ENCODE results near the gene PIRT.
A peak's percentile ranks its signal among the peaks of the same experiment; 100 is the strongest.

PIRT gene

GRCh38 chr17:10815319-10815718 is 22.6 kb downstream of the PIRT start:
- DNase-seq = no peak

GRCh38 chr17:10814075-10814474 is 23.8 kb downstream of the PIRT start:
- no peak for DNase-seq

- DNase-seq = no peak
These were observed 25.2 kb downstream of the PIRT start for GRCh38 chr17:10812674-10813073.

GRCh38 chr17:10809605-10810004 is 28.3 kb downstream of the PIRT start:
- DNase-seq = no peak

GRCh38 chr17:10807704-10808128 is 30.2 kb downstream of the PIRT start:
- DNase-seq = no peak

- no peak for DNase-seq
These were observed 31.2 kb downstream of the PIRT start for GRCh38 chr17:10806545-10807262.

GRCh38 chr17:10805911-10806310 is 32.0 kb downstream of the PIRT start:
- no peak for DNase-seq

GRCh38 chr17:10804546-10804945 is 33.3 kb downstream of the PIRT start:
- no peak for DNase-seq

GRCh38 chr17:10803830-10804475 is 33.9 kb downstream of the PIRT start, which contains the start of gene TMEM238L:
Gene TMEM238L (minus strand): TSS chr17:10804099. CDS start chr17:10803963, 136 bp downstream.
- DNase-seq = no peak

GRCh38 chr17:10803350-10803749 is 34.5 kb downstream of the PIRT start:
- DNase-seq = no peak

GRCh38 chr17:10802496-10803284 is 35.2 kb downstream of the PIRT start:
- DNase-seq = no peak

GRCh38 chr17:10799407-10799806 is 38.5 kb downstream of the PIRT start:
- no peak for DNase-seq

GRCh38 chr17:10798910-10799309 is 39.0 kb downstream of the PIRT start:
- no peak for DNase-seq

GRCh38 chr17:10798332-10798749 is 39.5 kb downstream of the PIRT start:
- no peak for DNase-seq

GRCh38 chr17:10797476-10798328 is 40.2 kb downstream of the PIRT start:
- no peak for DNase-seq

- no peak for DNase-seq
These were observed 44.1 kb downstream of the PIRT start for GRCh38 chr17:10793816-10794215.

GRCh38 chr17:10793256-10793655 is 44.6 kb downstream of the PIRT start:
- no peak for DNase-seq

GRCh38 chr17:10792151-10792550 is 45.7 kb downstream of the PIRT start:
- no peak for DNase-seq

- DNase-seq = peak in 1 of 2 experiments; percentile 20
These were observed 47.1 kb downstream of the PIRT start for GRCh38 chr17:10790491-10791401.

- no peak for DNase-seq
These were observed 48.1 kb downstream of the PIRT start for GRCh38 chr17:10789694-10790271.
